Mesenchymal stem cell (in vitro differentiated cells and primary cell): Measurements from ENCODE around the gene NUBPL.

Experiments
- DNase-seq: peaks from one replicate; pipeline ENCODE4 v3.0.0-alpha.2; 2013
- H2AFZ ChIP-seq: one replicate; pipeline ENCODE4 v1.6.1; 2013; ENCODE audit warnings: low read depth, mild to moderate bottlenecking, control low read depth, inconsistent platforms, low read length, moderate library complexity
- H2AK5ac ChIP-seq: 2 replicates; pipeline ENCODE4 v1.6.1; 2013; ENCODE audit warnings: low read length, moderate library complexity, mild to moderate bottlenecking, inconsistent platforms; ENCODE audit not compliant: severe bottlenecking
- H2BK120ac ChIP-seq: one replicate; pipeline ENCODE4 v1.6.1; 2013; ENCODE audit warnings: low read depth, mild to moderate bottlenecking, inconsistent platforms, low read length, moderate library complexity
- H2BK12ac ChIP-seq, 2 experiments: one replicate each; pipeline ENCODE4 v1.6.1; 2013; ENCODE audit warnings: inconsistent platforms in 2 of 2, low read length in 2 of 2, mild to moderate bottlenecking in 2 of 2, moderate library complexity in 2 of 2, control low read depth in 1 of 2
- H2BK15ac ChIP-seq: one replicate; pipeline ENCODE4 v1.6.1; 2013; ENCODE audit warnings: mild to moderate bottlenecking, low read depth, inconsistent platforms; ENCODE audit not compliant: poor library complexity, severe bottlenecking
- H2BK5ac ChIP-seq: 2 replicates; pipeline ENCODE4 v1.6.1; 2013; ENCODE audit warnings: low read depth, mild to moderate bottlenecking, low read length, control low read depth, inconsistent platforms; ENCODE audit not compliant: poor library complexity, severe bottlenecking
- H3K14ac ChIP-seq, 2 experiments: one replicate each; pipeline ENCODE4 v1.6.1; 2013; ENCODE audit warnings: inconsistent platforms in 2 of 2, low read length in 2 of 2, control low read depth in 1 of 2, mild to moderate bottlenecking in 1 of 2, moderate library complexity in 1 of 2
- H3K18ac ChIP-seq, 2 experiments: one replicate each; pipeline ENCODE4 v1.6.1; 2013; ENCODE audit warnings: inconsistent platforms in 2 of 2, low read length in 2 of 2, control low read depth in 1 of 2, low read depth in 1 of 2, mild to moderate bottlenecking in 1 of 2
- H3K23ac ChIP-seq, 2 experiments: one replicate each; pipeline ENCODE4 v1.6.1; 2013; ENCODE audit warnings: inconsistent platforms in 2 of 2, low read length in 2 of 2, mild to moderate bottlenecking in 2 of 2, moderate library complexity in 2 of 2, control low read depth in 1 of 2
- H3K27ac ChIP-seq: 2 replicates; pipeline ENCODE4 v1.5.1; 2013; ENCODE audit warnings: mild to moderate bottlenecking, moderate library complexity, low read length, control low read depth, inconsistent platforms; ENCODE audit not compliant: poor library complexity, severe bottlenecking
- H3K27me3 ChIP-seq, 2 experiments: 2 replicates each; pipeline versions ENCODE4 v1.6.1 to v1.7.0; 2013; ENCODE audit warnings: low read length in 2 of 2, mild to moderate bottlenecking in 2 of 2, moderate library complexity in 2 of 2, control low read depth in 1 of 2, inconsistent platforms in 1 of 2; ENCODE audit not compliant: control insufficient read depth in 1 of 2, insufficient read depth in 1 of 2
- H3K36me3 ChIP-seq, 2 experiments: 2 replicates each; pipeline versions ENCODE4 v1.6.1 to v1.7.0; 2013; ENCODE audit warnings: low read length in 2 of 2, control low read depth in 1 of 2, inconsistent platforms in 1 of 2, low read depth in 1 of 2, mild to moderate bottlenecking in 1 of 2; ENCODE audit not compliant: insufficient read depth in 2 of 2, control insufficient read depth in 1 of 2
- H3K4ac ChIP-seq, 2 experiments: one replicate each; pipeline ENCODE4 v1.6.1; 2013; ENCODE audit warnings: inconsistent platforms in 2 of 2, low read length in 2 of 2, mild to moderate bottlenecking in 2 of 2, moderate library complexity in 2 of 2, control low read depth in 1 of 2, low read depth in 1 of 2
- H3K4me1 ChIP-seq: 2 replicates; pipeline ENCODE4 v1.6.1; 2013; ENCODE audit warnings: low read depth, low read length, control low read depth; ENCODE audit not compliant: control insufficient read depth, insufficient read depth
- H3K4me2 ChIP-seq: 2 replicates; pipeline ENCODE4 v1.6.1; 2013; ENCODE audit warnings: low read length, mild to moderate bottlenecking, inconsistent platforms; ENCODE audit not compliant: poor library complexity, severe bottlenecking
- H3K4me3 ChIP-seq, 2 experiments: 2 replicates each; pipeline versions ENCODE4 v1.5.1 to v1.7.0; 2013; ENCODE audit warnings: low read length in 2 of 2, mild to moderate bottlenecking in 2 of 2, control low read depth in 1 of 2, low read depth in 1 of 2; ENCODE audit not compliant: insufficient read depth in 1 of 2
- H3K79me1 ChIP-seq: replicated peaks from 2 replicates; pipeline ENCODE4 v1.6.1; 2013; ENCODE audit warnings: mild to moderate bottlenecking, control low read depth, low read length, inconsistent platforms; ENCODE audit not compliant: poor library complexity, severe bottlenecking
- H3K9ac ChIP-seq: 2 replicates; pipeline ENCODE4 v1.7.0; 2013; ENCODE audit warnings: mild to moderate bottlenecking, low read length, moderate library complexity
- H3K9me3 ChIP-seq: 2 replicates; pipeline ENCODE4 v1.7.0; 2013; ENCODE audit warnings: mild to moderate bottlenecking, low read length; ENCODE audit not compliant: control insufficient read depth
- H4K8ac ChIP-seq: one replicate; pipeline ENCODE4 v1.6.1; 2013; ENCODE audit warnings: inconsistent platforms, mild to moderate bottlenecking, low read length, moderate library complexity
- H4K91ac ChIP-seq: one replicate; pipeline ENCODE4 v1.6.1; 2013; ENCODE audit warnings: mild to moderate bottlenecking, low read length, inconsistent platforms
- WGBS: methylation state at CpG from one replicate; pipeline ENCODE4 v1.1.7; 2013; ENCODE audit warnings: mixed read lengths; 5-methylcytosine and 5-hydroxymethylcytosine counted together

The NUBPL gene

GRCh38 chr14:31556191-31556590 is 5.0 kb upstream of the NUBPL start:
- H2BK12ac ChIP-seq, result no peak overlapping the region
- peaks cover 12 to 18% of the 10 kb centered on the region in 2 experiments for H3K27me3 ChIP-seq
- no peak overlapping the region for H2AK5ac ChIP-seq
- no peak overlapping the region for H2AFZ ChIP-seq
- no peaks in the 10 kb centered on the region for H3K9me3 ChIP-seq
- no peak overlapping the region for H3K4me2 ChIP-seq
- no peaks in the 10 kb centered on the region for H3K79me1 ChIP-seq
- no peaks in the 10 kb centered on the region for H3K4me1 ChIP-seq
- H3K36me3 ChIP-seq, result no peaks in the 10 kb centered on the region
- no peak overlapping the region for H2BK5ac ChIP-seq
- 50% methylated on average over 1 of the region's 2 CpGs for WGBS
- DNase-seq, result no peak
- no peak overlapping the region for H2BK120ac ChIP-seq
- no peak overlapping the region for H3K23ac ChIP-seq
- no peak overlapping the region for H3K27ac ChIP-seq
- H3K14ac ChIP-seq, result no peak overlapping the region
- H3K18ac ChIP-seq, result no peak overlapping the region
- H2BK15ac ChIP-seq, result no peak overlapping the region
- H3K4me3 ChIP-seq, result no peak overlapping the region
- H3K9ac ChIP-seq, result no peak overlapping the region
- no peak overlapping the region for H4K8ac ChIP-seq
- H4K91ac ChIP-seq, result no peak overlapping the region
- no peak overlapping the region for H3K4ac ChIP-seq

- no peak overlapping the region for H3K4ac ChIP-seq
- no peak overlapping the region for H3K27ac ChIP-seq
- H2AK5ac ChIP-seq, result no peak overlapping the region
- no peak overlapping the region for H2BK120ac ChIP-seq
- H2BK5ac ChIP-seq, result no peak overlapping the region
- DNase-seq, result no peak
- H3K36me3 ChIP-seq, result no peaks in the 10 kb centered on the region
- no peaks in the 10 kb centered on the region for H3K4me1 ChIP-seq
- no peak overlapping the region for H2BK12ac ChIP-seq
- H4K91ac ChIP-seq, result no peak overlapping the region
- no peak overlapping the region for H3K4me3 ChIP-seq
- H4K8ac ChIP-seq, result no peak overlapping the region
- no peak overlapping the region for H3K23ac ChIP-seq
- no peak overlapping the region for H3K18ac ChIP-seq
- H3K4me2 ChIP-seq, result no peak overlapping the region
- H2AFZ ChIP-seq, result no peak overlapping the region
- WGBS, result 98% methylated on average over 21 of the region's 21 CpGs
- no peak overlapping the region for H3K14ac ChIP-seq
- no peak overlapping the region for H3K9ac ChIP-seq
- H3K79me1 ChIP-seq, result peaks cover 2% of the 10 kb centered on the region
- peaks cover 4 to 8% of the 10 kb centered on the region in 2 experiments for H3K27me3 ChIP-seq
- no peak overlapping the region for H2BK15ac ChIP-seq
- H3K9me3 ChIP-seq, result no peaks in the 10 kb centered on the region
Observed at GRCh38 chr14:31559939-31560338, 1.3 kb upstream of the NUBPL start.

- no peaks in the 10 kb centered on the region for H3K36me3 ChIP-seq
- no peak overlapping the region for H3K27ac ChIP-seq
- no peak overlapping the region for H4K8ac ChIP-seq
- H3K4ac ChIP-seq, result no peak overlapping the region
- H4K91ac ChIP-seq, result no peak overlapping the region
- no peak overlapping the region for H2AK5ac ChIP-seq
- H3K9me3 ChIP-seq, result no peaks in the 10 kb centered on the region
- H2BK5ac ChIP-seq, result no peak overlapping the region
- no peaks in the 10 kb centered on the region for H3K4me1 ChIP-seq
- H2BK12ac ChIP-seq, result no peak overlapping the region
- no peak overlapping the region for H2BK120ac ChIP-seq
- H3K27me3 ChIP-seq, result peaks cover 4 to 6% of the 10 kb centered on the region in 2 experiments
- H3K4me2 ChIP-seq, result peak overlapping the region; percentile 91
- H3K79me1 ChIP-seq, result peaks cover 2% of the 10 kb centered on the region
- no peak overlapping the region for H3K23ac ChIP-seq
- peak; percentile 50 for DNase-seq
- H3K14ac ChIP-seq, result no peak overlapping the region
- peak overlapping the region; percentile 98 for H3K9ac ChIP-seq
- no peak overlapping the region for H3K18ac ChIP-seq
- H2BK15ac ChIP-seq, result no peak overlapping the region
- peak overlapping the region in 1 of 2 experiments; percentile 91 for H3K4me3 ChIP-seq
- no peak overlapping the region for H2AFZ ChIP-seq
- 86% methylated on average over 3 of the region's 7 CpGs for WGBS
Observed at GRCh38 chr14:31560759-31561154, 447 bp upstream of the NUBPL start.

GRCh38 chr14:31564194-31564593 is 3.0 kb downstream of the NUBPL start:
- Histone ChIP-seq H3K27me3 (no peaks in the 10 kb centered on the region), H3K4me2 (no peak overlapping the region), H3K9me3 (no peaks in the 10 kb centered on the region), H3K4me3 (no peak overlapping the region), H2BK15ac (no peak overlapping the region), H3K14ac (no peak overlapping the region), H2AFZ (no peak overlapping the region), H3K79me1 (peaks cover 2% of the 10 kb centered on the region), H4K91ac (no peak overlapping the region), H3K18ac (no peak overlapping the region), H4K8ac (no peak overlapping the region), H2AK5ac (no peak overlapping the region), H2BK5ac (no peak overlapping the region), H3K23ac (no peak overlapping the region), H2BK120ac (no peak overlapping the region), H3K36me3 (no peaks in the 10 kb centered on the region), H3K9ac (no peak overlapping the region), H3K27ac (no peak overlapping the region), H2BK12ac (no peak overlapping the region), H3K4me1 (no peaks in the 10 kb centered on the region), H3K4ac (no peak overlapping the region)
- no peak for DNase-seq
- WGBS, result 97% methylated on average over 1 of the region's 2 CpGs
